Measurements from ENCODE around the gene AIMP1. TPM values are rescaled to one million over a fixed set of nuclear protein-coding genes. Genes with fewer than 3 reads are reported as not detected.

Gene AIMP1
- total and polyA plus RNA-seq, 2 of the 13 experiments (the other 11 are each of a cell fraction or from before 2014, with no cell fraction given) = 28.6 to 82.9 TPM

DNA sequence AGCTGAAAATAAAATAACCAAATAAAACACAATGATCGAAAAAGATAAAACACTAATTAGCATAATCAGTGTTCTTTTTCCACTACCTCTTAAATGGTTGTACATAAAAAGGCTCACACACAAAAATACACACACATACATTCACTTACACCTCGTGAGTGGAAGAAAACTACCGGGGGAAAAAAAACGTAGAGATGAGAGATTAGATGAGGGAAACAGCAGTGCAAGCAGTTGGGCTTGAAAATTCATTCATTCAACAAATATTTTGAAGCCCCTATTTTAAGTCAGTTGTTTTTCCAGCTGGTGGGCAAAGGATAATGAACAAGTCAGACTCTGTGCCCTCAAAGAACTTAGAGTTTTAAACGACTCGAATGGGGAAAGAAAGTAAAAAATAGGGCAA, 1.4 kb upstream of the AIMP1 start:
- Histone ChIP-seq H2AFZ (ENCODE audit: low read length) (no peak overlapping the region), H3K4me1 (ENCODE audit: insufficient read depth, low read length) (peaks cover 64% of the 10 kb centered on the region), H3K27ac (ENCODE audit: extremely low read length, insufficient read depth, low read length) (peak overlapping the region; percentile 99), H3K4me3 (replicated peaks in 1 of 3; ENCODE audit: insufficient read depth in 1 of 3, low read depth in 2 of 3, low read length in 3 of 3) (peak overlapping the region; percentile 89 to 97 (median 93)), H3K36me3 (replicated peaks in 1 of 2; ENCODE audit: control insufficient read depth in 1 of 2, insufficient read depth in 2 of 2, low read length in 2 of 2) (no peaks in the 10 kb centered on the region), H3K9me3 (ENCODE audit: low read length) (no peaks in the 10 kb centered on the region), H3K27me3 (ENCODE audit: control insufficient read depth in 1 of 2, insufficient read depth in 2 of 2, low read length in 2 of 2) (no peaks in the 10 kb centered on the region; a peak in 2 of 5 replicates), H3K9ac (ENCODE audit: insufficient read depth, low read depth, low read length) (peak overlapping the region; percentile 99), H3K4me2 (ENCODE audit: low read depth, low read length) (peak overlapping the region; percentile 75), H3K79me2 (ENCODE audit: insufficient read depth, low read length) (peaks cover 99% of the 10 kb centered on the region), H4K20me1 (ENCODE audit: insufficient read depth, low read length) (no peaks in the 10 kb centered on the region)
- FAIRE-seq = no peak
- TF ChIP-seq SATB2 (CRISPR knock-in tag; IDR thresholded peaks at IDR 0.05) = no peak
- TF ChIP-seq FOXM1 (CRISPR knock-in tag; IDR thresholded peaks at IDR 0.05) = no peak
- no peak for TF ChIP-seq HDAC1 (CRISPR knock-in tag; IDR thresholded peaks at IDR 0.05)
- no peak for TF ChIP-seq SMC3 (IDR thresholded peaks at IDR 0.05; ENCODE audit: low read length)
- TF ChIP-seq YEATS4 (CRISPR knock-in tag; IDR thresholded peaks at IDR 0.05; ENCODE audit: borderline replicate concordance) = 0 out of 2 replicates have a peak, but pooled peaks have one; percentile 30
- TF ChIP-seq ZNF607 (CRISPR knock-in tag; IDR thresholded peaks at IDR 0.05; ENCODE audit: borderline replicate concordance) = no peak
- no peak for TF ChIP-seq PAX8 (CRISPR knock-in tag; IDR thresholded peaks at IDR 0.05; ENCODE audit: borderline replicate concordance)
- TF ChIP-seq MED1 (CRISPR knock-in tag; IDR thresholded peaks at IDR 0.05) = 0 out of 2 replicates have a peak, but pooled peaks have one; percentile 35
- TF ChIP-seq ZNF720 (CRISPR knock-in tag; IDR thresholded peaks at IDR 0.05) = no peak
- TF ChIP-seq STAG1 (CRISPR knock-in tag; IDR thresholded peaks at IDR 0.05) = no peak
- 0 out of 2 replicates have a peak, but pooled peaks have one; percentile 42 for TF ChIP-seq MTF1 (CRISPR knock-in tag; IDR thresholded peaks at IDR 0.05)
- TF ChIP-seq HNRNPLL (IDR thresholded peaks at IDR 0.05; ENCODE audit: low read depth, low read length, poor library complexity, severe bottlenecking) = no peak
- in situ Hi-C loops (cut with HindIII; ENCODE audit: extremely low pct_ligation_motif_present, low pct_unique_long_range_greater_than_20kb) = no loop called here
- no TSS peak for BruUV-seq (replicated peaks)
- no peak for ATAC-seq
- POLR2A ChIA-PET = interaction anchor here (0.9 to 2.7 kb wide), 18 partner anchors 9 to 59 kb away, joined by 3 to 45 read pairs (median 6); no protein-coding TSS in a partner anchor
- DNase-seq (ENCODE audit: low spot score) = no peak
- WGBS (ENCODE audit: low lambda C conversion rate) = under 1% methylated on average over 6 of the region's 6 CpGs
- CTCF ChIA-PET (ENCODE audit: low intra/inter-chr PET ratio, low total read pairs) = no interaction called here
- intact Hi-C loops (cut with micrococcal nuclease; ENCODE audit: unreplicated experiment) = loop anchor here (5.0 to 10.0 kb wide), 2 partner anchors 52 to 610 kb away; partner anchors contain the start of genes GIMD1, GSTCD and INTS12

Data from HepG2 (cell line).